Activated CD4-positive, CD25-positive, alpha-beta regulatory T cell (primary cell): ENCODE results near the gene SLC2A6.

ENCODE experiments used
- DNase-seq, 4 experiments: peaks; one replicate each; lab custom pipeline; 2025; lab: John Stamatoyannopoulos, UW

The SLC2A6 gene

GRCh38 chr9:133496861-133497842 is 18.3 kb upstream of the SLC2A6 start:
- DNase-seq = no peak

GRCh38 chr9:133495327-133496293 is 16.7 kb upstream of the SLC2A6 start:
- DNase-seq = no peak

GRCh38 chr9:133494636-133495326 is 15.9 kb upstream of the SLC2A6 start:
- no peak for DNase-seq

- no peak for DNase-seq
Measured at GRCh38 chr9:133493845-133494540, 15.1 kb upstream of the SLC2A6 start.

GRCh38 chr9:133493428-133493827 is 14.5 kb upstream of the SLC2A6 start:
- DNase-seq = no peak

- DNase-seq = no peak
Measured at GRCh38 chr9:133492061-133493021, 13.4 kb upstream of the SLC2A6 start.

GRCh38 chr9:133491656-133491925 is 12.7 kb upstream of the SLC2A6 start:
- DNase-seq = no peak

GRCh38 chr9:133490865-133491655 is 12.2 kb upstream of the SLC2A6 start:
- DNase-seq = no peak

GRCh38 chr9:133490201-133490681 is 11.3 kb upstream of the SLC2A6 start:
- no peak for DNase-seq

GRCh38 chr9:133489253-133490190 is 10.6 kb upstream of the SLC2A6 start:
- no peak for DNase-seq

- no peak for DNase-seq
Measured at GRCh38 chr9:133488686-133489252, 9.9 kb upstream of the SLC2A6 start.

- no peak for DNase-seq
Measured at GRCh38 chr9:133487331-133487725, 8.4 kb upstream of the SLC2A6 start.

- DNase-seq = no peak
Measured at GRCh38 chr9:133485531-133486260, 6.8 kb upstream of the SLC2A6 start.

GRCh38 chr9:133484671-133485437 is 6.0 kb upstream of the SLC2A6 start:
- no peak for DNase-seq

GRCh38 chr9:133483611-133484010 is 4.7 kb upstream of the SLC2A6 start:
- no peak for DNase-seq
